K562 (cell line): ENCODE data around the gene G6PD. TPM values are rescaled to one million over a fixed set of nuclear protein-coding genes. Genes with fewer than 3 reads are reported as not detected.
A peak's percentile ranks its signal among the peaks of the same experiment; 100 is the strongest.

Experiments
- CREM ChIP-seq: IDR thresholded peaks from 2 replicates; pipeline ENCODE4 v1.6.1; 2014; ENCODE audit warnings: antibody characterized with exemption, low read depth
- HIVEP1 ChIP-seq: fragments of 250-450 bp; sonication (Bioruptor Pico); IDR thresholded peaks from 2 replicates; pipeline ENCODE4 v1.4.0; 2020; ENCODE audit warnings: mild to moderate bottlenecking
- JUND ChIP-seq, 2 experiments: IDR thresholded peaks; 2 replicates in 1 of 2; 3 replicates in 1 of 2; pipeline ENCODE4 v1.6.1; 2011; ENCODE audit warnings: borderline replicate concordance in 2 of 2, low read depth in 2 of 2, low read length in 2 of 2, improper control_type of control experiment in 1 of 2, missing biosample characterization in 1 of 2, missing genetic modification characterization in 1 of 2, missing genetic modification reagents in 1 of 2
- L3MBTL2 ChIP-seq: fragments of 450-650 bp; IDR thresholded peaks from 2 replicates; pipeline ENCODE4 v1.6.1; 2016; ENCODE audit warnings: mild to moderate bottlenecking, moderate library complexity
- MAZ ChIP-seq, 2 experiments: fragments of 450-650 bp in 1 of 2; sonication (generic) in 1 of 2; formaldehyde crosslinking; IDR thresholded peaks in 1 of 2; conservative IDR thresholded peaks in 1 of 2; 2 replicates each; pipeline versions ENCODE4 v1.4.0 to v1.5.0; 2020; ENCODE audit warnings: mild to moderate bottlenecking in 1 of 2, missing genetic modification reagents in 1 of 2
- NFIC ChIP-seq: fragments of 450-650 bp; IDR thresholded peaks from 2 replicates; pipeline ENCODE4 v1.6.1; 2017; ENCODE audit warnings: mild to moderate bottlenecking, inconsistent platforms
- OTX1 ChIP-seq: fragments of 450-650 bp; formaldehyde crosslinking; IDR thresholded peaks from 2 replicates; pipeline ENCODE4 v1.4.0; 2022; ENCODE audit warnings: mild to moderate bottlenecking
- PRDM10 ChIP-seq: fragments of 450-650 bp; IDR thresholded peaks from 2 replicates; pipeline ENCODE4 v1.6.1; 2018; ENCODE audit not compliant: partially characterized antibody
- SRF ChIP-seq, 2 experiments: fragments of 250-450, 450-650 bp in 1 of 2; sonication (Bioruptor Pico) in 1 of 2; sonication (generic) in 1 of 2; formaldehyde crosslinking; IDR thresholded peaks; 2 replicates each; pipeline versions ENCODE4 v1.5.0 to v1.5.1; 2020 to 2022; ENCODE audit warnings: mild to moderate bottlenecking in 1 of 2, missing genetic modification reagents in 1 of 2
- ZNF41 ChIP-seq: fragments of 250-450 bp; sonication (Bioruptor Pico); conservative IDR thresholded peaks from 2 replicates; pipeline ENCODE4 v1.4.0; 2020; ENCODE audit warnings: mild to moderate bottlenecking
- polyA plus RNA-seq, 8 experiments: library from polyadenylated mRNA; depleted of rRNA in 4 of 8; stranded (reverse) in 5 of 8; unstranded in 3 of 8; fragments of >200 nt; fragmentation: Nextera tagmentation in 2 of 8; fragmentation: Illumina TruSeq in 1 of 8; extraction: Ambion mirVana in 2 of 8; extraction: Trizol in 1 of 8; gene quantifications; 2 replicates each; pipeline versions ENCODE4 v1.2.1 to v1.2.3, GENCODE V29; 2011 to 2014; ENCODE audit warnings: inconsistent platforms in 1 of 8, missing spikeins in 1 of 8
- total RNA-seq, 7 experiments: library from RNA; depleted of rRNA in 6 of 7; stranded (reverse); fragments of >200 nt in 6 of 7; fragmentation: Illumina TruSeq in 2 of 7; extraction: Trizol in 2 of 7; gene quantifications; 2 replicates each; pipeline versions ENCODE4 v1.2.1 to v1.2.3, GENCODE V29; 2011 to 2021; ENCODE audit warnings: low replicate concordance in 1 of 7
- TF ChIP-seq, protein P1 (sequence below): fragments of 450-650 bp; IDR thresholded peaks from 2 replicates; pipeline ENCODE4 v1.6.1; 2016; ENCODE audit warnings: borderline replicate concordance
- TF ChIP-seq, protein P2 (sequence below): fragments of 250-450 bp; sonication (Bioruptor Pico); IDR thresholded peaks from 2 replicates; pipeline ENCODE4 v1.8.0; 2022; ENCODE audit warnings: inconsistent platforms, mild to moderate bottlenecking, moderate library complexity, borderline replicate concordance
- TF ChIP-seq, protein P3 (sequence below): fragments of 200-800 bp; sonication (Bioruptor generic); IDR thresholded peaks from 2 replicates; pipeline ENCODE4 v1.6.1; 2016; ENCODE audit warnings: missing genetic modification characterization, missing compliant biosample characterization

The G6PD gene
- total and polyA plus RNA-seq, 9 of the 15 experiments (the other 6 are each of a cell fraction or from before 2014, with no cell fraction given) = 2.9 to 222 (median 66.4) TPM

DNA sequence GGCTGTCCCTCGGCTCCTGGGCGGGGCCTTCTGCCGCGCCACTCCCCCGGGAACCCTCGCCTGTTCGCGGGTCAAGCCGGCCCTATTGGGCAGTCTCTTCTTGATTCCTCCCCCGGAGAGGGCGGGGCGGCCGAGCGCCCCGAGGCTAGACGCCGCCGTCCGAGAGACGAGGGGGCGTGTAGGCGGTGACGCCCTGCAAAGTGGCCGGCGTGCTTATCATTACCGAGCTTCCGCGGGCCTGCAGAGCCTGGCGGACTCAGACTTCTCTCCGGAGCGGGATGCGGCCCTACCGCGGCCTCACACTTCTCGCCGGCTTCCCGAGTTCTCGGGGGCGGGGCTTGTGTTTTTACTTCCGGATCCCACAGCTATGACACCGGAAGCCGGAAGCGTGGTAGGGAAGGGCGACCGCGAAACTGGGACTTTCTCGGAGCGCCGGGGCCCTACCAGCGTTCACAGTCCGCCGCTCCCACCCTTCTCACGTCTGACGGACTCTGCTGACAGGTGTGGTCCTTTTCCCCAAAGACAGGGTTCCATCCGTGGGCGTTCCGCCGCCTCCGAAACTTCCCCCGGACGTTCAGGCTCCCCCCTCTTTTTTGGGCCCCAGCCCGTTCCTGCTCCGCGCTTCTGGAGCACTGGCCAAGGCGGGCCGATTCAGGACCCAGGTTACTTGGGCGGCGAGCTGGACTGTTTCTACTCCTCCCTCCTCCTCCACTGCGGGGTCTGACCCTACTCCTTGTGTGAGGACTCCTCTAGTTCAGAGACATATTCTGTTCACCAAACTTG is 790 bp upstream of the G6PD start, which contains the start of gene IKBKG (continued):
- TF ChIP-seq, protein P1, sequence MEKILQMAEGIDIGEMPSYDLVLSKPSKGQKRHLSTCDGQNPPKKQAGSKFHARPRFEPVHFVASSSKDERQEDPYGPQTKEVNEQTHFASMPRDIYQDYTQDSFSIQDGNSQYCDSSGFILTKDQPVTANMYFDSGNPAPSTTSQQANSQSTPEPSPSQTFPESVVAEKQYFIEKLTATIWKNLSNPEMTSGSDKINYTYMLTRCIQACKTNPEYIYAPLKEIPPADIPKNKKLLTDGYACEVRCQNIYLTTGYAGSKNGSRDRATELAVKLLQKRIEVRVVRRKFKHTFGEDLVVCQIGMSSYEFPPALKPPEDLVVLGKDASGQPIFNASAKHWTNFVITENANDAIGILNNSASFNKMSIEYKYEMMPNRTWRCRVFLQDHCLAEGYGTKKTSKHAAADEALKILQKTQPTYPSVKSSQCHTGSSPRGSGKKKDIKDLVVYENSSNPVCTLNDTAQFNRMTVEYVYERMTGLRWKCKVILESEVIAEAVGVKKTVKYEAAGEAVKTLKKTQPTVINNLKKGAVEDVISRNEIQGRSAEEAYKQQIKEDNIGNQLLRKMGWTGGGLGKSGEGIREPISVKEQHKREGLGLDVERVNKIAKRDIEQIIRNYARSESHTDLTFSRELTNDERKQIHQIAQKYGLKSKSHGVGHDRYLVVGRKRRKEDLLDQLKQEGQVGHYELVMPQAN = peak; percentile 85; the same call in 1 of the 2 replicates
- TF ChIP-seq NFIC = peak; percentile 26; the same call in 1 of the 2 replicates
- TF ChIP-seq MAZ (CRISPR knock-in tag; conservative IDR thresholded peaks at IDR 0.05 in 1 of 2, IDR thresholded peaks at IDR 0.05 in 1 of 2) = peak in 1 of 2 experiments; percentile 78; a peak in 3 of 4 replicates
- peak; percentile 60 for TF ChIP-seq PRDM10
- TF ChIP-seq JUND (IDR thresholded peaks at IDR 0.05; ENCODE audit: borderline replicate concordance, low read depth, low read length) = 0 out of 2 replicates have a peak, but pooled peaks have one; percentile 27
- no peak for TF ChIP-seq JUND (tag; IDR thresholded peaks at IDR 0.05; ENCODE audit: borderline replicate concordance, low read depth, low read length)
- peak in 1 of 2 experiments; percentile 53; a peak in 1 of 4 replicates for TF ChIP-seq SRF (CRISPR knock-in tag; IDR thresholded peaks at IDR 0.05)
- TF ChIP-seq, protein P2, sequence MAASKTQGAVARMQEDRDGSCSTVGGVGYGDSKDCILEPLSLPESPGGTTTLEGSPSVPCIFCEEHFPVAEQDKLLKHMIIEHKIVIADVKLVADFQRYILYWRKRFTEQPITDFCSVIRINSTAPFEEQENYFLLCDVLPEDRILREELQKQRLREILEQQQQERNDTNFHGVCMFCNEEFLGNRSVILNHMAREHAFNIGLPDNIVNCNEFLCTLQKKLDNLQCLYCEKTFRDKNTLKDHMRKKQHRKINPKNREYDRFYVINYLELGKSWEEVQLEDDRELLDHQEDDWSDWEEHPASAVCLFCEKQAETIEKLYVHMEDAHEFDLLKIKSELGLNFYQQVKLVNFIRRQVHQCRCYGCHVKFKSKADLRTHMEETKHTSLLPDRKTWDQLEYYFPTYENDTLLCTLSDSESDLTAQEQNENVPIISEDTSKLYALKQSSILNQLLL (CRISPR knock-in tag) = no peak
- no peak for TF ChIP-seq ZNF41 (CRISPR knock-in tag)
- 0 out of 2 replicates have a peak, but pooled peaks have one; percentile 11 for TF ChIP-seq L3MBTL2
- TF ChIP-seq HIVEP1 = no peak
- TF ChIP-seq, protein P3, sequence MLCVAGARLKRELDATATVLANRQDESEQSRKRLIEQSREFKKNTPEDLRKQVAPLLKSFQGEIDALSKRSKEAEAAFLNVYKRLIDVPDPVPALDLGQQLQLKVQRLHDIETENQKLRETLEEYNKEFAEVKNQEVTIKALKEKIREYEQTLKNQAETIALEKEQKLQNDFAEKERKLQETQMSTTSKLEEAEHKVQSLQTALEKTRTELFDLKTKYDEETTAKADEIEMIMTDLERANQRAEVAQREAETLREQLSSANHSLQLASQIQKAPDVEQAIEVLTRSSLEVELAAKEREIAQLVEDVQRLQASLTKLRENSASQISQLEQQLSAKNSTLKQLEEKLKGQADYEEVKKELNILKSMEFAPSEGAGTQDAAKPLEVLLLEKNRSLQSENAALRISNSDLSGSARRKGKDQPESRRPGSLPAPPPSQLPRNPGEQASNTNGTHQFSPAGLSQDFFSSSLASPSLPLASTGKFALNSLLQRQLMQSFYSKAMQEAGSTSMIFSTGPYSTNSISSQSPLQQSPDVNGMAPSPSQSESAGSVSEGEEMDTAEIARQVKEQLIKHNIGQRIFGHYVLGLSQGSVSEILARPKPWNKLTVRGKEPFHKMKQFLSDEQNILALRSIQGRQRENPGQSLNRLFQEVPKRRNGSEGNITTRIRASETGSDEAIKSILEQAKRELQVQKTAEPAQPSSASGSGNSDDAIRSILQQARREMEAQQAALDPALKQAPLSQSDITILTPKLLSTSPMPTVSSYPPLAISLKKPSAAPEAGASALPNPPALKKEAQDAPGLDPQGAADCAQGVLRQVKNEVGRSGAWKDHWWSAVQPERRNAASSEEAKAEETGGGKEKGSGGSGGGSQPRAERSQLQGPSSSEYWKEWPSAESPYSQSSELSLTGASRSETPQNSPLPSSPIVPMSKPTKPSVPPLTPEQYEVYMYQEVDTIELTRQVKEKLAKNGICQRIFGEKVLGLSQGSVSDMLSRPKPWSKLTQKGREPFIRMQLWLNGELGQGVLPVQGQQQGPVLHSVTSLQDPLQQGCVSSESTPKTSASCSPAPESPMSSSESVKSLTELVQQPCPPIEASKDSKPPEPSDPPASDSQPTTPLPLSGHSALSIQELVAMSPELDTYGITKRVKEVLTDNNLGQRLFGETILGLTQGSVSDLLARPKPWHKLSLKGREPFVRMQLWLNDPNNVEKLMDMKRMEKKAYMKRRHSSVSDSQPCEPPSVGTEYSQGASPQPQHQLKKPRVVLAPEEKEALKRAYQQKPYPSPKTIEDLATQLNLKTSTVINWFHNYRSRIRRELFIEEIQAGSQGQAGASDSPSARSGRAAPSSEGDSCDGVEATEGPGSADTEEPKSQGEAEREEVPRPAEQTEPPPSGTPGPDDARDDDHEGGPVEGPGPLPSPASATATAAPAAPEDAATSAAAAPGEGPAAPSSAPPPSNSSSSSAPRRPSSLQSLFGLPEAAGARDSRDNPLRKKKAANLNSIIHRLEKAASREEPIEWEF = no peak
- no peak for TF ChIP-seq OTX1 (CRISPR knock-in tag)
- peak; percentile 15; the same call in 1 of the 2 replicates for TF ChIP-seq CREM
